A549 treated with AZD9567 at 1 μM for 4 hours (cell line): ENCODE data around the gene FAM83G. TPM values are rescaled to one million over a fixed set of nuclear protein-coding genes. Genes with fewer than 3 reads are reported as not detected.

Experiments
- total RNA-seq: library from RNA; stranded (reverse); fragments of 200-300 nt; extraction: Qiagen RNA extraction; gene quantifications from 5 replicates; pipeline ENCODE4 v1.2.3, GENCODE V29; 2022; ENCODE audit not compliant: insufficient read depth

The FAM83G gene
- 26.2 to 36.6 TPM (median 32.6 TPM) in 5 replicates for total RNA-seq

GRCh38 chr17:19004421-19005136 lies at the start of gene FAM83G:
Gene FAM83G (minus strand): TSS chr17:19004764. CDS start chr17:19004041, 723 bp downstream.

GRCh38 chr17:19046782-19047375 lies 42.3 kb upstream of the FAM83G start, which contains the start of gene GRAP:
Gene GRAP (minus strand): TSS chr17:19046957. CDS start chr17:19046926, 31 bp downstream.

DNA sequence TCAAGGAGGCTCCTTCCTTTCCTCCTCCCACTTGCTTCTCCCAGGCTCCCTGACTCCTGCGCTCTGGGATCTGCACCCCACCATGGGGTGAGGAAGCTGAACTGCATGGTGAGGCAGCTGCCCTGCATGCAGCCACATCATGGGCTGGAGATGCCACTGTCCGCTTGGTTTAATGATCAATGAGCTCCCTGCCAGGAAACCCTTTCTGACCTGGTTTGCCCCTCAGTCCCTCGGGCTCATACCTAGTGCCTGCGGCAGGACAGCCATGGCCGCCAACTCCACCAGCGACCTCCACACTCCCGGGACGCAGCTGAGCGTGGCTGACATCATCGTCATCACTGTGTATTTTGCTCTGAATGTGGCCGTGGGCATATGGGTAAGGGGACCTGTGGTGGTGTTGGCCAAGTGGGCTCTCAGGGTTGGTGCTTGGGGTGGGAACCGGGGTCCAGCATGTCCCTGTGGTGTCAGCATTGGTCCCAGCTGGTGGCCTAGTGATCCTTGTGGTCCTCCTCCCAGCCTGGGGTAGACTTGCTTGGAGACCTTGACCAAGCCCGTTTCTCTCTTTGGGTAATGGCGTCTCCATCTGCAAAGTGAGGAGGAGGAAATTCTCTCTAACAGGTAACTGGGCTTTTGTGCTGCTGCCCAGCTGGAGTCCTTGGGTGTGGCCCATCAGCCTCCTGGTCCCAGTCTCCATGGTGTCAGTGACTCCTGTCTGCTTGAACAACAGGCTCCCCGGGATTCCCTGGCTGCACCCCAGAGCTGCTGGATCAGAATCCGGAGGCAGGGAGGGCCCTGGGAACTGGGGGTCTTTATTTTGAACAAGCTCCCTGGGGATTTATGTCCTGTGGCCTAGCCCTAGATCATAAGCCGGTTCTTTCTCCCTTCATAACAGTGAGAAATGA lies 52.4 kb downstream of the FAM83G start, which contains the start of gene SLC5A10:
Gene SLC5A10 (plus strand): TSS at position 225 of the 902 bp plus-strand sequence. CDS start 41 bp downstream, at position 266.

Other genes starting within 250 kb of the FAM83G start
- 63.7 to 86.9 TPM (median 65.5 TPM) in 5 replicates for gene TVP23B, start 223.6 kb downstream of the FAM83G start, total RNA-seq
- gene PRPSAP2, start 146.6 kb downstream of the FAM83G start, total RNA-seq, result 31.4 to 44.8 TPM (median 41.0 TPM) in 5 replicates
- gene SLC5A10, start 52.6 kb downstream of the FAM83G start, total RNA-seq, result 0.14 to 0.57 TPM (median 0.23 TPM) in 5 replicates
- 0.17 to 0.63 TPM (median 0.20 TPM) in 4 of 5 replicates, not detected in the other for gene GRAP, start 42.2 kb upstream of the FAM83G start, total RNA-seq
- 0.14 TPM in 1 of 5 replicates, not detected in the others for gene GRAPL, start 122.8 kb upstream of the FAM83G start, total RNA-seq
- 44.8 to 59.3 TPM (median 55.8 TPM) in 5 replicates for gene EPN2, start 232.6 kb upstream of the FAM83G start, total RNA-seq